ENCODE measurements around the gene TRIM56. TPM values are rescaled to one million over a fixed set of nuclear protein-coding genes. Genes with fewer than 3 reads are reported as not detected.

The TRIM56 gene
- total RNA-seq, 1 donor from 2014 or later: 22.2 TPM

DNA sequence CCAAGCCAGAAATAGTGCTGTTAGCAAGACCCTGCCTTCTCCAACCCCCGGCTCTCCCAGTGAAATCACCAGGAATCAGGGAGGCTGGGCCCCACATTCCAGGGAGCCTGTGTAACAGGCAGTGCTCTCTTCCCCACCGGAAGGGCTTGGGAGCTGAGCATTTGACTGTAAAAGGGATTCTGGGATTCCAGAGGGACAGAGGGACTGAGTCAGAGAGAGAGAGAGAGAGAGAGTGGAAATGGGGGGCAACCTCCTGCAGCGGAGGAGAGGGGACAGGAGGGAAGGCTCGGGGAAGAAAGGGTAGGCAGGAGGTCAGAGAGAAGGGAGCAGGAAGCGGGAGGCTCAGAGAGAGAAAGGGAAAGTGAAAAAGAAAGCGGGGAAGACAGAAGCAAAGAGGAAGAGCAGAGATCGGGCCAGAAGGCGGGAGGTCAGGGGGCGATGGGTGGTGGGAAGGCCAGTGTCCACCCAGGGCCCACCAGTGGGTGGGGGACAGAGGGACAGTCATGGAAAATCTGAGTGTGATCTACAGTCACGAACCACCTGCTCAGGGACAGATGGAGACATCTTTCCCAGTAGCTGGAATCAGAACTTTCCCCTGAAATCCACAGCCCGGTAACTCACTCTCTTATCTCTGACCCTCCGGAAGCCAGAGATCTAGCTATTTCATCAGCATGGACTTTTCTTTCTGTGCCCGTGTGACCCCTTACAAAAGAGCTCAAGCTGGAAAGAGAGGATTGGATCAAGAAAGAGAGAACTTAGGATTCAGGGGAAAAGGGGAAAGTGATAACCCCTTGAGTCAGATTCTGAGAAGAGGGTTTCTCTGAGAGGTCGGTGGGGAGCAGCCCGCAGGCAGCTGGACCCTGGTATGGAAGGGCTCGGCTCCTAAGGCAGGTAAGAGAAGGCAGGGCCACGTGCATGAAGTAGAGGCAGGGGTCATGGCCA lies 37.0 kb downstream of the TRIM56 start:
- TF ChIP-seq, protein P1, sequence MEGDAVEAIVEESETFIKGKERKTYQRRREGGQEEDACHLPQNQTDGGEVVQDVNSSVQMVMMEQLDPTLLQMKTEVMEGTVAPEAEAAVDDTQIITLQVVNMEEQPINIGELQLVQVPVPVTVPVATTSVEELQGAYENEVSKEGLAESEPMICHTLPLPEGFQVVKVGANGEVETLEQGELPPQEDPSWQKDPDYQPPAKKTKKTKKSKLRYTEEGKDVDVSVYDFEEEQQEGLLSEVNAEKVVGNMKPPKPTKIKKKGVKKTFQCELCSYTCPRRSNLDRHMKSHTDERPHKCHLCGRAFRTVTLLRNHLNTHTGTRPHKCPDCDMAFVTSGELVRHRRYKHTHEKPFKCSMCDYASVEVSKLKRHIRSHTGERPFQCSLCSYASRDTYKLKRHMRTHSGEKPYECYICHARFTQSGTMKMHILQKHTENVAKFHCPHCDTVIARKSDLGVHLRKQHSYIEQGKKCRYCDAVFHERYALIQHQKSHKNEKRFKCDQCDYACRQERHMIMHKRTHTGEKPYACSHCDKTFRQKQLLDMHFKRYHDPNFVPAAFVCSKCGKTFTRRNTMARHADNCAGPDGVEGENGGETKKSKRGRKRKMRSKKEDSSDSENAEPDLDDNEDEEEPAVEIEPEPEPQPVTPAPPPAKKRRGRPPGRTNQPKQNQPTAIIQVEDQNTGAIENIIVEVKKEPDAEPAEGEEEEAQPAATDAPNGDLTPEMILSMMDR (conservative IDR thresholded peaks at IDR 0.05): no peak
- DNase-seq (ENCODE audit: extremely low spot score, unreplicated experiment): no peak
- Mint-ChIP-seq H3K27ac (peak overlapping the region; percentile 75), H3K9me3 (no peaks in the 10 kb centered on the region), H3K4me1 (ENCODE audit: unreplicated experiment) (peaks cover 32% of the 10 kb centered on the region), H3K36me3 (no peaks in the 10 kb centered on the region), H3K27me3 (peaks cover 25% of the 10 kb centered on the region), H3K4me3 (peak overlapping the region; percentile 7)

DNA sequence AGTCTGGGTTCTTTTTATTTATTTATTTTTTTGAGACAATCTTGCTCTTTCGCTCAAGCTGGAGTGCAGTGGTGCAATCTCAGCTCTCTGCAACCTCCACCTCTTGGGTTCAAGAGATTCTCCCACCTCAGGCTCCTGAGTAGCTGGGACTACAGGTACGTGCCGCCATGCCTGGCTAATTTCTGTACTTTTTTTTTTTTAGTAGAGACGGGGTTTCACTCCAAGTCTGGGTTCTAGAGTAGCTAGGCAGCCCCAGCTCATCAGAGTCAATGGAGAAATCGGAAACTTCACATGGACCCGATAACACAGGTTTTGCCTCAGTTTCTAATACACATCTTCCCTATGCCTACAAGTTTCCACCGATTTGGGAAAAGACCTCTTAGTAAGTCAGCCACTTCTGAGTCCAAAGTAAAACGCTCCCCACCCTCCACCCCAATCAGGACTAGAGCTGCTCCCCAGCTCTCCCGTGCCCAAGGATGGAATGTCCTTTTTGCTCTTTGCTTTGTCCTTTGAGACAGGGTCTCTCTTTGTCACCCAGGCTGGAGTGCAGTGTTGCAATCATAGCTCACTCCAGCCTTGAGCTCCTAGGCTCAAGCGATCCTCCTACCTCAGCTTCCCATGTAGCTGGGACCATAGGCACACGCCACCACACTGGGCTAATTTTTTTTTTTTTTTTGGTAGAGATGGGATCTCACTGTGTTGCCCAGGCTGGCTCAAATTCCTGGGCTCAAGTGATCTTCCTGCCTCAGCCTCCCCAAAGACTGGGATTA lies 37.8 kb downstream of the TRIM56 start:
- H3K27me3 Mint-ChIP-seq: peaks cover 27% of the 10 kb centered on the region
- H3K4me3 Mint-ChIP-seq: no peak overlapping the region
- H3K27ac Mint-ChIP-seq: no peak overlapping the region
- TF ChIP-seq, protein P1 (conservative IDR thresholded peaks at IDR 0.05): no peak
- peaks cover 34% of the 10 kb centered on the region for H3K4me1 Mint-ChIP-seq (ENCODE audit: unreplicated experiment)
- no peak for DNase-seq (ENCODE audit: extremely low spot score, unreplicated experiment)
- H3K9me3 Mint-ChIP-seq: no peaks in the 10 kb centered on the region
- H3K36me3 Mint-ChIP-seq: no peaks in the 10 kb centered on the region

DNA sequence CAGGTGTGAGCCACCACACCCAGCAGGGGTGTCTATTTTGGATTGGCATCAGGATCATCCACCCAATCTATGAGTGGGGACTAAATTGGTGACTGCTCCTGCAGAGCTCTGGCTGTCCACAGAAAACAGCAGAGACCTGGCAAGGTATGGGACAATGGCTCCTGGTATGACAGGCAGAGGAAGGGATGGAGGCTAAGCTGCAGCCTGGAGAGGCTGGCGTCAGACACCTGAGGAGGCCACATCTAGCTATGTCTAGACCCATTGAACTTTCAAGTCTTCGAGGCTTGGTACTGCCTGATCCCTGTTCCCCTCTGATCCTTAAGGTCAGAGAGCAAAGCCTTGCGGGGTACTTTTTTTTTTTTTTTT lies 38.4 kb downstream of the TRIM56 start:
- no peak for DNase-seq (ENCODE audit: extremely low spot score, unreplicated experiment)
- Mint-ChIP-seq H3K36me3 (no peaks in the 10 kb centered on the region), H3K27me3 (peaks cover 29% of the 10 kb centered on the region), H3K4me3 (no peak overlapping the region), H3K9me3 (no peaks in the 10 kb centered on the region), H3K4me1 (ENCODE audit: unreplicated experiment) (peaks cover 34% of the 10 kb centered on the region), H3K27ac (no peak overlapping the region)
- TF ChIP-seq, protein P1 (conservative IDR thresholded peaks at IDR 0.05): no peak

DNA sequence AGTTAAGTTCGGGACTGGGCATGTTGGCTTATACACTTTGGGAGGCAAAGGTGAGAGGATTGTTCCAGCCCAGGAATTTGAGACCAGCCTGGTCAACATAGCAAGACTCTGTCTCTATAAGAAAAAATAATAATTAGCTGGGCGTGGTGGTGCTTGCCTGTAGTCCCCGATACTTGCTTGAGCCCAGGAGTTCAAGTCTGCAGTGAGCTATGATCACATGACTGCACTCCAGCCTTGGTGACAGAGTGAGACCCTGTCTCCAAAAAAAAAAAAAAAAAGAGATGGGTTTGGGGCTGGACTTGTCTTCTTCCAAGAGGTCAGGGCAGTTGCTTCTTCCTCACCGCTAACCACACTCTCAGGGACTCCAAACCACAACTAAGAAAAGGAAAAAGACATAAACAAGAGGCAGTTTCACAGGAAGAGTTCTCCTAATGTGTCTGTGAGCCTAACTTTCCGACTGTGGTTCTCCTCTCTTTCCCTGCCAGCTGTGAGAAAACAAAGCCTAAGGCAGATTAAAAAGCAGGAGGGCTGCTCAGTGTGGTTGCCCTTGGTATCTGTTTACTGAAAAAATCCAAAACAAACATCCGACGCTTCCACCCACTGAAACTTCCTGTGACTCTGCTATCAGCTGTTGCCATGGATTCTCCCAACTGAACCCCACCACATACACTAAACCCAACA lies 39.2 kb downstream of the TRIM56 start:
- Mint-ChIP-seq H3K9me3 (no peaks in the 10 kb centered on the region), H3K27me3 (peaks cover 29% of the 10 kb centered on the region), H3K36me3 (no peaks in the 10 kb centered on the region), H3K4me3 (peak overlapping the region; percentile 44), H3K4me1 (ENCODE audit: unreplicated experiment) (peaks cover 34% of the 10 kb centered on the region), H3K27ac (no peak overlapping the region)
- no peak for DNase-seq (ENCODE audit: extremely low spot score, unreplicated experiment)
- TF ChIP-seq, protein P1 (conservative IDR thresholded peaks at IDR 0.05): no peak

DNA sequence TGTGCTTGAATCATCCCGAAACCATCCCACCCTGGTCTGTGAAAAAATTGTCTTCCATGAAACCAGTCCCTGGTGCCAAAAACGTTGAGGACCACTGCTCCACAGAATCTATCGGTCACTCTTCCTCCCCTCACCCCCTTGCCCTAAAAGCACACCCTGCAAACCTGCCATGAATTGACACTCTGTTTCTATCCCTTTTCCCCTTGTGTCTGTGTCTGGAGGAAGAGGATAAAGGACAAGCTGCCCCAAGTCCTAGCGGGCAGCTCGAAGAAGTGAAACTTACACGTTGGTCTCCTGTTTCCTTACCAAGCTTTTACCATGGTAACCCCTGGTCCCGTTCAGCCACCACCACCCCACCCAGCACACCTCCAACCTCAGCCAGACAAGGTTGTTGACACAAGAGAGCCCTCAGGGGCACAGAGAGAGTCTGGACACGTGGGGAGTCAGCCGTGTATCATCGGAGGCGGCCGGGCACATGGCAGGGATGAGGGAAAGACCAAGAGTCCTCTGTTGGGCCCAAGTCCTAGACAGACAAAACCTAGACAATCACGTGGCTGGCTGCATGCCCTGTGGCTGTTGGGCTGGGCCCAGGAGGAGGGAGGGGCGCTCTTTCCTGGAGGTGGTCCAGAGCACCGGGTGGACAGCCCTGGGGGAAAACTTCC lies 40.8 kb downstream of the TRIM56 start:
- Mint-ChIP-seq H3K36me3 (no peaks in the 10 kb centered on the region), H3K9me3 (no peaks in the 10 kb centered on the region), H3K4me3 (no peak overlapping the region), H3K27ac (no peak overlapping the region), H3K27me3 (peaks cover 27% of the 10 kb centered on the region), H3K4me1 (ENCODE audit: unreplicated experiment) (peaks cover 30% of the 10 kb centered on the region)
- TF ChIP-seq, protein P1 (conservative IDR thresholded peaks at IDR 0.05): no peak
- DNase-seq (ENCODE audit: extremely low spot score, unreplicated experiment): no peak

Measured in type B pancreatic cell (in vitro differentiated cells).